GM19043 (cell line): ENCODE results near the gene CTXND1.
"Not testable (repeated sequence)": the region's sequence is repeated elsewhere in the genome, so short reads cannot be mapped to it uniquely, and the experiment has no call there.

Source experiments
- ATAC-seq: cut with Tn5 transposase; IDR thresholded peaks from one replicate; pipeline ENCODE4 v1.9.1; 2021; ENCODE audit warnings: low read depth; ENCODE audit not compliant: unreplicated experiment

CTXND1 gene

GRCh38 chr15:80252121-80252518 lies at the start of gene CTXND1:
Gene CTXND1 (minus strand): TSS chr15:80252213. CDS start chr15:80201949, 50,264 bp downstream.
- ATAC-seq = no peak

DNA sequence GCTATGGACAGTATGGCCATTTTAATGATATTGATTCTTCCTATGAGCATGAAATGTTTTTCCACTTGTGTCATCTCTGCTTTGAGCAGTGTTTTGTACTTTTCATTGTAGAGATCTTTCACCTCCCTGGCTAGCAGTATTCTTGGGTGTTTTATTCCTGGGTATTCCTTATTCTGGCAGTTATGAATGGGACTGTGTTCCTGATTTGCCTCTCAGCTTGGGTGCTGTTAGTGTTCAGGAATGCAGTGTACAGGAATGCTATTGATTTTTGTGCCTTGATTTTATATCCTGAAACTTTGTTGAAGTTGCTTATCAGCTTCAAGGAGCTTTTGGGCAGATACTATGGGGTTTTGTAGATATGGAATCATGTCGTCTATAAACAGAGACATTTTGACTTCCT lies 49.5 kb upstream of the CTXND1 start:
- no peak for ATAC-seq

DNA sequence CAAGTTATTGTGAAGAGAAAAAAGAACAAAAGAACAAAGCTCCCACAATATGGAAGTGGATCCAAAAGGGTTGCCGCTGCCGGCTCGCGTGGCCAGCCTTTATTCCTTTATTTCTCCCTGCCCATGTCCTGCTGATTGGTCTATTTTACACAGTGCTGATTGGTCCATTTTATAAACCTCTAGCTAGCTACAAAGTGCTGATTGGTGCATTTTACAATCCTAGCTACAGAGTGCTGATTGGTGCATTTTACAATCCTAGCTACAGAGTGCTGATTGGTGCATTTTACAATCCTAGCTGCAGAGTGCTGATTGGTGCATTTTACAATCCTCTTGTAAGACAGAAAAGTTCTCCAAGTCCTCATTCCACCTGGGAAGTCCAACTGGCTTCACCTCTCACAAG lies 43.8 kb upstream of the CTXND1 start:
- ATAC-seq = not testable (repeated sequence)

DNA sequence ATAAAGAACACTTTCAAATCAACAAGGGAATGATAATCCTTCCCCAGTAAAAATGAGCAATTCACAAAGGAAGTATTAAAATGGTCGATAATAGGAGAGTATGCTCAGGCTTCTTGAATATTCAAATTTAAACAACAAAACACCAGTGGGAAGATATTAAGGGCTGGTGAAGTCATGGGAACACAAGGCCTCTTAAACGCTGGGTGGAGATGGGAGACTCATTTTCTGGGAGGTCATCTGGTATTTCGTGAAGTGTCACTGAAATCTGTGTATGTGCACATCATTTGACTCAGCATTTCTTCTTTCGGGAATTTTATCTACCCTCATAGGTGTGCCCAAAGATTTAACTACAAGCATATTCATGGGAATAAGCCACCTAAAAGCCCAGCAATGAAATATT lies 40.1 kb upstream of the CTXND1 start:
- no peak for ATAC-seq

DNA sequence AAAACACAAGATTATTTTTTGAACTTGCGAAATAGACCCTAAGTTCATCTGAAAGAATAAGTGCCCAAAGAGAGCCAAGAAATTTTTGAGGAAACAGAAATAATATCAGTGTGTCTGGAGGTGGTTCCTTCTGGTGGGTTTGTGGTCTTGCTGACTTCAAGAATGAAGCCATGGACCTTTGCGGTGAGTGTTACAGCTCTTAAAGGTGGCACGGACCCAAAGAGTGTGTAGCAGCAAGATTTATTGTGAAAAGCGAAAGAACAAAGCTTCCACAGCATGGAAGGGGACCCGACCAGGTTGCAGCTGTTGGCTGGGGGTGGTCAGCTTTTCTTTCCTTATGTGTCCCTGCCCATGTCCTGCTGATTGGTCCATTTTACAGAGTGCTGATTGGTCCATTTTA lies 38.9 kb upstream of the CTXND1 start:
- ATAC-seq = not testable (repeated sequence)

- ATAC-seq = no peak
These were observed 37.8 kb upstream of the CTXND1 start for GRCh38 chr15:80289528-80290495.

- no peak for ATAC-seq
These were observed 36.1 kb upstream of the CTXND1 start for GRCh38 chr15:80288131-80288530.

GRCh38 chr15:80286055-80286454 lies 34.0 kb upstream of the CTXND1 start:
- ATAC-seq = no peak

DNA sequence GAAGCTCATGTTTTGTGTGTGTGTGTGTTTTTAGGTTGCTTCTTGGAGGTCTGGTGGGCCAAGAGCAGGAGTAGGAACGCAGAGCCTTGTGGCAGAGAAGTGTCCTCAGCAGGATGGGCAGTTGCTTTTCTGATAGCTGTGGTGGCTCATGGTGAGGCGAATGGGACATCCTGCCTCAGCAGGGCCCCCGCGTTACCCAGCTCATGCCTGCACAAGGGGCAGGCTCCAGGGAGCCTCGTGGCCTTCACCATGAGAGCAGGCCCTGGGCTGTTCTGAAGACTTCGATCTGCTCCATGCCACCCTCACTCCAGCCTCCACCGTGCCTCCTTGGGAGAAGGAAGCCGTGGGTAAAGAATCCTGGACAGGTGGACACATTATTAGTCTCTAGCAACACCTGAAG lies 33.4 kb upstream of the CTXND1 start:
- no peak for ATAC-seq

DNA sequence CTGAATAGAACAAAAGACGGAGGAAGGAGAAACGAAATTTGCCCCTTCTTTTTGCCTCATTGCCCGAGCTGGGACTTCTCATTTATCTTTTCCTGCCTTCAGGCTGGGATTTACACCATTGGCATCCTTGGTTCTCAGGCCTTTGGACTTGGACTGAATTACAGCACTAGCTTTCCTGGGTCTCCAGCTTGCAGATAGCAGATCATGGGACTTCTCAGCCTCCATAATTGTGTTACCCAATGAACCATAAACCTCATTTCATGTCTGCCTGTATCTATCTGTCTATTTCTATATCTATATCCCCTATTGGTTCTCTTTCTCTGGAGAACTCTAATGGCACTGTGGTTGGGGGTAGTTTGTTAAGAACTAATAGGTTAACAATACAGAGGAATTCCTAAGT lies 31.5 kb upstream of the CTXND1 start:
- no peak for ATAC-seq

DNA sequence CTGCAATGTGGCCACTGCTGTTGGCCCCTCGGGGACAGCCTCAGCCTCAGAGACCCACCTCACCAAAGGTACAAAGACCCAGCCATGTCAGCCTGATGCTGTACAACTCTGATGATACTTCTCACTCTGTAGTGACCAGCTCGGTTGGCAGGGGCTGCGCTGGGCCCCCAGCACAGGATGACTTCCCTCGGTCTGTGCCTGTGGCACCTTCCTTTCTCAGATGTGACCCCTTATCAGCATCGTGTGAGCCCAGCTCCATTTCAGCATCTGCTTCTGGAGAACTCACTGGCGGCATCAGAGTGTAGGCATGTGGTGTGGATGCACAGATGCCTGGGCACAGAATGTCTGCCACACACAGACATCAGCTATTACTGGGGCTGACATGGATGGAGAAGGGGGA lies 25.1 kb upstream of the CTXND1 start:
- ATAC-seq = no peak

- ATAC-seq = no peak
These were observed 23.9 kb upstream of the CTXND1 start for GRCh38 chr15:80275961-80276360.

DNA sequence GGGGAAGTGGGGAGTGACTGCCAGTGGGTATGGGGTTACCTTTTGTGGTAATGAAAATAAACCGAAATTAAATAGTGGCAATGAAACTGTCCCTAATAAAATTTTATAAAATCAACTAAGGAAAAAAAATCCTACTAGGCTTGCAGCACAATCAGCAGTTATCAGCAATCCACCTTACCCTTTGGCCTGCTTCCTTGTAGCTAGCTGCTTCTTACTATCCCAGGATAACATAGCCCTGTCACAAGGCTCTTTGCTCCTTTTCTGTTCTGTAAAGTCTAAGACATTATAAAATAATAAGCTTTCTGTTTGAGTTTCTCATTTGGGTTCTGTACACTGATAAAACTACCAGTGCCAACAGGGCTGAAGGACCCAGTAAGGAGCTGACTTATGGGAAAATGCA lies 23.0 kb upstream of the CTXND1 start:
- no peak for ATAC-seq

DNA sequence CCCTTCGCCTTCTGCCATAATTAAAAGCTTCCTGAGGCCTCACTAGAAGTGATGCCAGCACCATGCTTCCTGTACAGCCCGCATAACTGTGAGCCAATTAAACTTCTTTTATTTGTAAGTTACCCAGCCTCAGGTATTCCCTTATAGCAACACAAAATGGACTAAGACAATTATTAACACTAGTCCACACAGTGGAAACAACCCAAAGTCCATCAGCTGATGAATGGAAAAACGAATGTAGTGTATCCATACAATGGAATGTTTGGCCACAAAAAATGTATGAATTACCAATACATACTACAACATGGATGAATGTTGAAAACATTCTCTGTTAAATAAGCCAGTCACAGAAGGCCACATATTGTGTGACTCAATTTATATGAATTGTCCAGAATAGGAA lies 22.5 kb upstream of the CTXND1 start:
- ATAC-seq = no peak

GRCh38 chr15:80272987-80273386 lies 21.0 kb upstream of the CTXND1 start:
- ATAC-seq = no peak

GRCh38 chr15:80270472-80270871 lies 18.5 kb upstream of the CTXND1 start:
- no peak for ATAC-seq

- no peak for ATAC-seq
These were observed 16.1 kb upstream of the CTXND1 start for GRCh38 chr15:80268101-80268500.

DNA sequence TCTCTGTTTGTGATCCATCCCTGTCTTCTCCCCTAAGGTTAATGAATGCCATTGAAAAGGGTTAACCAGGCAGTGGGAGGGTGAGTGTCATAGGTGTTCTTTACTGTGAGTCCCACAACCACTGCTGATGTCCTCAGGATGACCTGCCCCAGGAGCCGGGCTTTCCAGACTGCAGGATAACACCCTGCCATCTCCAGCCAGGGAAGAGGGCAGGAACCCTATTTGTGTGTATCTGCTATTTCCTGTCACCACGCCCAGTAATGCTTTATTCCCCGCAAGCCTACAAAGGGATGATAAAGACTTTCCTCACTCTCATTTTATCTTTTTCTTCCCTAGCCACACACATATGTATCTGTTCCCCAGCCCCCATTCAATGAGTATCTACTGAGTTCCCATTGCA lies 15.6 kb upstream of the CTXND1 start:
- ATAC-seq = no peak

- ATAC-seq = no peak
These were observed 14.7 kb upstream of the CTXND1 start for GRCh38 chr15:80266745-80267144.

GRCh38 chr15:80266113-80266512 lies 14.1 kb upstream of the CTXND1 start:
- ATAC-seq = no peak

- ATAC-seq = no peak
These were observed 13.0 kb upstream of the CTXND1 start for GRCh38 chr15:80265021-80265420.

- ATAC-seq = no peak
These were observed 12.0 kb upstream of the CTXND1 start for GRCh38 chr15:80264031-80264430.
